ENCODE results near the gene SLC13A5.
"Not testable (repeated sequence)": the region's sequence is repeated elsewhere in the genome, so short reads cannot be mapped to it uniquely, and the experiment has no call there.

SLC13A5 gene

GRCh38 chr17:6713130-6713917, at the start of gene SLC13A5:
Gene SLC13A5, minus strand, starts transcription at chr17:6713369. Its CDS starts 36 bp downstream, at chr17:6713333.
- no peak for DNase-seq

GRCh38 chr17:6761779-6762178, 48.6 kb upstream of the SLC13A5 start:
- DNase-seq: no peak

- DNase-seq: no peak
Observed at GRCh38 chr17:6757747-6758146, 44.6 kb upstream of the SLC13A5 start.

GRCh38 chr17:6756425-6757031, 43.4 kb upstream of the SLC13A5 start:
- DNase-seq: no peak

- DNase-seq: no peak
Observed at GRCh38 chr17:6755731-6756184, 42.6 kb upstream of the SLC13A5 start, which contains the start of gene XAF1. Gene XAF1, plus strand, starts transcription at chr17:6756046. Its CDS starts 33 bp downstream, at chr17:6756079.

- DNase-seq: no peak
Observed at GRCh38 chr17:6755281-6755680, 42.1 kb upstream of the SLC13A5 start.

GRCh38 chr17:6753546-6753945, 40.4 kb upstream of the SLC13A5 start:
- DNase-seq: no peak

- no peak for DNase-seq
Observed at GRCh38 chr17:6753006-6753445, 39.9 kb upstream of the SLC13A5 start.

GRCh38 chr17:6752068-6752909, 39.1 kb upstream of the SLC13A5 start:
- DNase-seq: no peak

GRCh38 chr17:6749519-6749918, 36.4 kb upstream of the SLC13A5 start:
- DNase-seq: no peak

- no peak for DNase-seq
Observed at GRCh38 chr17:6748617-6749016, 35.4 kb upstream of the SLC13A5 start.

- DNase-seq: not testable (repeated sequence)
Observed at GRCh38 chr17:6746665-6747064, 33.5 kb upstream of the SLC13A5 start.

- no peak for DNase-seq
Observed at GRCh38 chr17:6729531-6729930, 16.4 kb upstream of the SLC13A5 start.

GRCh38 chr17:6724009-6724408, 10.8 kb upstream of the SLC13A5 start:
- no peak for DNase-seq

GRCh38 chr17:6721744-6722143, 8.6 kb upstream of the SLC13A5 start:
- DNase-seq: no peak

GRCh38 chr17:6716736-6717135, 3.6 kb upstream of the SLC13A5 start:
- DNase-seq: no peak

- no peak for DNase-seq
Observed at GRCh38 chr17:6714315-6714874, 1.2 kb upstream of the SLC13A5 start.

- DNase-seq: no peak
Observed at GRCh38 chr17:6713918-6714271, 726 bp upstream of the SLC13A5 start.

- no peak for DNase-seq
Observed at GRCh38 chr17:6712854-6713129, 377 bp downstream of the SLC13A5 start.

- no peak for DNase-seq
Observed at GRCh38 chr17:6712058-6712853, 913 bp downstream of the SLC13A5 start.

- DNase-seq: no peak
Observed at GRCh38 chr17:6711681-6712057, 1.5 kb downstream of the SLC13A5 start.

- DNase-seq: no peak
Observed at GRCh38 chr17:6711081-6711674, 2.0 kb downstream of the SLC13A5 start.

Data from NCI-H2107 (cell line).